Endodermal cell (in vitro differentiated cells): Measurements from ENCODE around the gene SKAP1. TPM values are rescaled to one million over a fixed set of nuclear protein-coding genes. Genes with fewer than 3 reads are reported as not detected.

Source experiments
- DNase-seq: peaks from one replicate; pipeline ENCODE4 v3.0.0-alpha.2; 2017
- H3K27ac ChIP-seq: 2 replicates; pipeline ENCODE4 v1.5.1; 2013; ENCODE audit warnings: mild to moderate bottlenecking, low read depth, low read length, moderate library complexity
- H3K27me3 ChIP-seq: 2 replicates; pipeline ENCODE4 v1.6.1; 2013; ENCODE audit warnings: mild to moderate bottlenecking, low read length, moderate library complexity; ENCODE audit not compliant: insufficient read depth, control insufficient read depth, poor library complexity, severe bottlenecking
- H3K36me3 ChIP-seq: 2 replicates; pipeline ENCODE4 v1.7.0; 2013; ENCODE audit warnings: mild to moderate bottlenecking, low read length, moderate library complexity; ENCODE audit not compliant: control insufficient read depth, insufficient read depth
- H3K4me1 ChIP-seq: one replicate; pipeline ENCODE4 v1.7.0; 2013; ENCODE audit warnings: low read length; ENCODE audit not compliant: control insufficient read depth, insufficient read depth
- H3K4me3 ChIP-seq: 2 replicates; pipeline ENCODE4 v1.5.1; 2013; ENCODE audit warnings: mild to moderate bottlenecking, low read length, moderate library complexity
- H3K9ac ChIP-seq: 2 replicates; pipeline ENCODE4 v1.6.1; 2013; ENCODE audit warnings: mild to moderate bottlenecking, low read length, moderate library complexity; ENCODE audit not compliant: poor library complexity, severe bottlenecking; ENCODE audit errors: extremely low read depth
- H3K9me3 ChIP-seq: 2 replicates; pipeline ENCODE4 v1.6.1; 2013; ENCODE audit warnings: mild to moderate bottlenecking, low read length, moderate library complexity; ENCODE audit not compliant: control insufficient read depth
- H3K27ac Mint-ChIP-seq: 2 replicates; pipeline ENCODE4 v1.8.0; 2020; ENCODE audit warnings: mixed read lengths
- H3K27me3 Mint-ChIP-seq: 2 replicates; pipeline ENCODE4 v1.8.0; 2021; ENCODE audit warnings: mild to moderate bottlenecking, mixed read lengths; ENCODE audit not compliant: insufficient read depth
- H3K36me3 Mint-ChIP-seq: 2 replicates; pipeline ENCODE4 v1.8.0; 2020; ENCODE audit warnings: low read depth, mixed read lengths
- H3K4me1 Mint-ChIP-seq: 2 replicates; pipeline ENCODE4 v1.8.0; 2020; ENCODE audit warnings: mixed read lengths
- H3K4me3 Mint-ChIP-seq: 2 replicates; pipeline ENCODE4 v1.8.0; 2020; ENCODE audit warnings: mild to moderate bottlenecking, moderate library complexity, mixed read lengths
- H3K9me3 Mint-ChIP-seq: 2 replicates; pipeline ENCODE4 v1.8.0; 2020; ENCODE audit warnings: mild to moderate bottlenecking, mixed read lengths
- CTCF ChIP-seq: fragments of 200-600 bp; sonication (generic); conservative IDR thresholded peaks from 2 replicates; pipeline ENCODE4 v1.5.0; 2021; ENCODE audit warnings: antibody characterized with exemption, mild to moderate bottlenecking
- WGBS, 2 experiments: methylation state at CpG; one replicate each; pipeline versions ENCODE4 v1.1.5 to v1.1.7; 2013; ENCODE audit warnings: missing lambda C conversion rate in 2 of 2, mixed read lengths in 1 of 2; ENCODE audit not compliant: insufficient coverage in 1 of 2, insufficient read length in 1 of 2; 5-methylcytosine and 5-hydroxymethylcytosine counted together
- total RNA-seq, 2 donors: library from RNA; stranded (reverse); fragmentation: NEBNext Ultra II Directional in 1 of 2; extraction: Animal tissue kit (Norgen Biotek cat#: 25700) in 1 of 2; gene quantifications; 2 replicates in 1 of 2; 3 replicates in 1 of 2; pipeline ENCODE4 v1.2.1, GENCODE V29; 2021

Gene SKAP1
- total RNA-seq, 2 donors from 2014 or later: 0.31 to 0.53 TPM

GRCh38 chr17:48178317-48178716 lies 251.7 kb downstream of the SKAP1 start:
- no peaks in the 10 kb centered on the region for H3K36me3 ChIP-seq
- WGBS, 2 experiments: 87% methylated on average over 3 of the region's 4 CpGs; no CpG with 5 or more reads in 1 of the 2 experiments
- H3K27me3 ChIP-seq: no peaks in the 10 kb centered on the region
- H3K9me3 ChIP-seq: no peaks in the 10 kb centered on the region
- H3K27ac Mint-ChIP-seq: no peak overlapping the region
- DNase-seq: no peak
- H3K4me3 Mint-ChIP-seq: no peak overlapping the region
- no peak overlapping the region for H3K9ac ChIP-seq
- no peak for TF ChIP-seq CTCF
- no peak overlapping the region for H3K27ac ChIP-seq
- peaks cover 7% of the 10 kb centered on the region for H3K4me1 Mint-ChIP-seq
- H3K4me1 ChIP-seq: no peaks in the 10 kb centered on the region
- no peaks in the 10 kb centered on the region for H3K36me3 Mint-ChIP-seq
- H3K27me3 Mint-ChIP-seq: peaks cover 1% of the 10 kb centered on the region
- H3K4me3 ChIP-seq: no peak overlapping the region
- H3K9me3 Mint-ChIP-seq: no peaks in the 10 kb centered on the region

GRCh38 chr17:48177816-48178215 lies 252.2 kb downstream of the SKAP1 start:
- Mint-ChIP-seq H3K36me3 (no peaks in the 10 kb centered on the region), H3K4me1 (peaks cover 6% of the 10 kb centered on the region), H3K4me3 (no peak overlapping the region), H3K9me3 (no peaks in the 10 kb centered on the region), H3K27ac (no peak overlapping the region), H3K27me3 (peaks cover under 1% of the 10 kb centered on the region)
- H3K4me1 ChIP-seq: no peaks in the 10 kb centered on the region
- no peaks in the 10 kb centered on the region for H3K9me3 ChIP-seq
- no peak overlapping the region for H3K9ac ChIP-seq
- no peak for DNase-seq
- no peaks in the 10 kb centered on the region for H3K27me3 ChIP-seq
- H3K36me3 ChIP-seq: no peaks in the 10 kb centered on the region
- no peak overlapping the region for H3K4me3 ChIP-seq
- no peak for TF ChIP-seq CTCF
- no peak overlapping the region for H3K27ac ChIP-seq
- WGBS, 2 experiments: 94 to 100% methylated on average over 1 of the region's 1 CpG

- 97 to 100% methylated on average over 2 of the region's 3 CpGs for WGBS, 2 experiments
- no peak overlapping the region for H3K9ac ChIP-seq
- no peak overlapping the region for H3K27ac Mint-ChIP-seq
- H3K36me3 Mint-ChIP-seq: no peaks in the 10 kb centered on the region
- no peaks in the 10 kb centered on the region for H3K27me3 Mint-ChIP-seq
- H3K27me3 ChIP-seq: no peaks in the 10 kb centered on the region
- DNase-seq: no peak
- H3K4me3 ChIP-seq: no peak overlapping the region
- no peak for TF ChIP-seq CTCF
- H3K4me3 Mint-ChIP-seq: no peak overlapping the region
- no peaks in the 10 kb centered on the region for H3K9me3 ChIP-seq
- no peaks in the 10 kb centered on the region for H3K4me1 ChIP-seq
- H3K9me3 Mint-ChIP-seq: no peaks in the 10 kb centered on the region
- peaks cover 5% of the 10 kb centered on the region for H3K4me1 Mint-ChIP-seq
- H3K36me3 ChIP-seq: no peaks in the 10 kb centered on the region
- H3K27ac ChIP-seq: no peak overlapping the region
Observed at GRCh38 chr17:48176471-48176855, 253.6 kb downstream of the SKAP1 start.
